OCI-LY3 (cell line): ENCODE results near the gene CDK19.

ENCODE experiments used
- EZH2phosphoT487 ChIP-seq: fragments of 200-600 bp; shearing (Covaris generic); IDR thresholded peaks from 2 replicates; pipeline ENCODE4 v1.6.1; 2018; ENCODE audit warnings: antibody characterized with exemption, mixed run types, low read depth
- TF ChIP-seq, protein P1 (sequence below): fragments of 200-600, 300-600 bp; sonication (generic); IDR thresholded peaks from 2 replicates; pipeline ENCODE4 v1.5.1; 2014; ENCODE audit warnings: antibody characterized with exemption, low read length, low read depth

- TF ChIP-seq, protein P1, sequence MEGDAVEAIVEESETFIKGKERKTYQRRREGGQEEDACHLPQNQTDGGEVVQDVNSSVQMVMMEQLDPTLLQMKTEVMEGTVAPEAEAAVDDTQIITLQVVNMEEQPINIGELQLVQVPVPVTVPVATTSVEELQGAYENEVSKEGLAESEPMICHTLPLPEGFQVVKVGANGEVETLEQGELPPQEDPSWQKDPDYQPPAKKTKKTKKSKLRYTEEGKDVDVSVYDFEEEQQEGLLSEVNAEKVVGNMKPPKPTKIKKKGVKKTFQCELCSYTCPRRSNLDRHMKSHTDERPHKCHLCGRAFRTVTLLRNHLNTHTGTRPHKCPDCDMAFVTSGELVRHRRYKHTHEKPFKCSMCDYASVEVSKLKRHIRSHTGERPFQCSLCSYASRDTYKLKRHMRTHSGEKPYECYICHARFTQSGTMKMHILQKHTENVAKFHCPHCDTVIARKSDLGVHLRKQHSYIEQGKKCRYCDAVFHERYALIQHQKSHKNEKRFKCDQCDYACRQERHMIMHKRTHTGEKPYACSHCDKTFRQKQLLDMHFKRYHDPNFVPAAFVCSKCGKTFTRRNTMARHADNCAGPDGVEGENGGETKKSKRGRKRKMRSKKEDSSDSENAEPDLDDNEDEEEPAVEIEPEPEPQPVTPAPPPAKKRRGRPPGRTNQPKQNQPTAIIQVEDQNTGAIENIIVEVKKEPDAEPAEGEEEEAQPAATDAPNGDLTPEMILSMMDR: no peak
- TF ChIP-seq EZH2phosphoT487: no peak
These were observed 172.1 kb downstream of the CDK19 start for GRCh38 chr6:110643175-110643574.
